ENCODE results near the gene ECSIT. TPM values are rescaled to one million over a fixed set of nuclear protein-coding genes. Genes with fewer than 3 reads are reported as not detected.
A peak's percentile ranks its signal among the peaks of the same experiment; 100 is the strongest.

Gene ECSIT
- total RNA-seq, 1 experiment from 2014 or later = 39.4 TPM

DNA sequence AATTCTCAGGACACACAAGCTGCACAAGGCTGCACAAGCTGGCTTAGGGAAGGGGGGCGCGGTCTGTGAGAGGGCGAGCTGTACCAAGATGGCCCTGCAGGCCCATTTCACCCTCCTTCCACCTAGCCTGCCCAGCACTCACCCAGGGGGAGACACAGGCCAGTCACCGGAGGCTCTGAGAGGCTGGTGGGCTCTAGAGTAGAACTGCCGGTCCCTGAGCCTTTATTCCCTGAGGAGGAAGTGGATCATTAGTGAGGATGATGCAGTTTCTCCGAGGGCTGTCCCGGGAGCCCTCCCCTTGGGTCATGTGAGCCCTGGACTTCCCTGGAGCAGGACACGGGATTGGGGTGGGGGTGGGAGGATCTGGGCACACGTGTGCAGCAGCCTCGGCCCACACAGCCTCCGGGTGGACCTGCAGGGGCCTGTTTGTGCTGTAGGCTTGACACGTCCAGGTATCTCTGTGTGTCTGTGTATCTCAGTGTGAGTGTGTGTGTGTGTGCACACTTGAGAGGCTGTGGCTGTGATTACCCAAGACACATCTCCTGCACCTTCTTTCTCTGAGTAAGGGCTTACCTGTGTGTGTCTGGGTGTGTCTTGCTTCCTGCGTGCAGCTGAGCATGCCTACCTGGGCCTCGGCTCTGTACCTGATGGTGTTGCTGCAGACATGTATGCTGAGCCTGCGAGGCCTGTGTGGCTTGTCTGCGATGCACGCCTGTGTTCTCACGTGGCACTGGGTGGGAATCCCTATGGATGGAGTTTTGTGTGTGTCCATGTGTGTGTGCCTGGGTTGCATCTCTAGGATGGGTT is 48.7 kb upstream of the ECSIT start, which contains the start of gene ACP5:
TSS of gene ACP5 (minus strand) at position 195 of the 807 bp plus-strand sequence. CDS start 328 bp downstream, outside the sequence.
- no peaks in the 10 kb centered on the region for H3K4me1 ChIP-seq (ENCODE audit: control insufficient read depth, insufficient read depth, low read length)
- peak; percentile 46; the same call in 1 of the 2 replicates for ATAC-seq

DNA sequence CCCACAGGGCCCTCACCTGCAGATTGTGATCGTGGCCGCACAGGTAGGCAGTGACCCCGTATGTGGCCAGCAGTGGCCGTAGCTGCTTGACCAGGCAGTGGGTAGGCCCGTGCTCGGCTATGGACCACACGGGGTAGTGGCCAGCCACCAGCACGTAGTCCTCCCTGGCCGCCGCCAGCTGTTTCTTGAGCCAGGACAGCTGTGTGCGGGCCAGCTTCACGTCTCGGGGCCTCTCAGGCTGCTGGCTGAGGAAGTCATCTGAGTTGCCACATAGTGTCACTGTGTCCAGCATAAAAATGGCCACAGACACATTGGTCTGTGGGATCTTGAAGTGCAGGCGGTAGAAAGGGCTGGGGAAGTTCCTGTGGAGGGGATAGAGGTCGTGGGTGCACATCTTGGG is 47.3 kb upstream of the ECSIT start:
- no peaks in the 10 kb centered on the region for H3K27me3 ChIP-seq (ENCODE audit: control insufficient read depth, insufficient read depth, low read length)
- intact Hi-C loops (cut with micrococcal nuclease; ENCODE audit: unreplicated experiment) (no loop called here), in situ Hi-C loops (cut with HindIII; ENCODE audit: low pct_unique_long_range_greater_than_20kb, low sequenced_read_pairs) (no loop called here)
- TF ChIP-seq, protein P1, sequence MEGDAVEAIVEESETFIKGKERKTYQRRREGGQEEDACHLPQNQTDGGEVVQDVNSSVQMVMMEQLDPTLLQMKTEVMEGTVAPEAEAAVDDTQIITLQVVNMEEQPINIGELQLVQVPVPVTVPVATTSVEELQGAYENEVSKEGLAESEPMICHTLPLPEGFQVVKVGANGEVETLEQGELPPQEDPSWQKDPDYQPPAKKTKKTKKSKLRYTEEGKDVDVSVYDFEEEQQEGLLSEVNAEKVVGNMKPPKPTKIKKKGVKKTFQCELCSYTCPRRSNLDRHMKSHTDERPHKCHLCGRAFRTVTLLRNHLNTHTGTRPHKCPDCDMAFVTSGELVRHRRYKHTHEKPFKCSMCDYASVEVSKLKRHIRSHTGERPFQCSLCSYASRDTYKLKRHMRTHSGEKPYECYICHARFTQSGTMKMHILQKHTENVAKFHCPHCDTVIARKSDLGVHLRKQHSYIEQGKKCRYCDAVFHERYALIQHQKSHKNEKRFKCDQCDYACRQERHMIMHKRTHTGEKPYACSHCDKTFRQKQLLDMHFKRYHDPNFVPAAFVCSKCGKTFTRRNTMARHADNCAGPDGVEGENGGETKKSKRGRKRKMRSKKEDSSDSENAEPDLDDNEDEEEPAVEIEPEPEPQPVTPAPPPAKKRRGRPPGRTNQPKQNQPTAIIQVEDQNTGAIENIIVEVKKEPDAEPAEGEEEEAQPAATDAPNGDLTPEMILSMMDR (IDR thresholded peaks at IDR 0.05) = no peak
- TF ChIP-seq TCF7L2 (IDR thresholded peaks at IDR 0.05; ENCODE audit: low read depth, low read length) = no peak
- TF ChIP-seq, protein P2, sequence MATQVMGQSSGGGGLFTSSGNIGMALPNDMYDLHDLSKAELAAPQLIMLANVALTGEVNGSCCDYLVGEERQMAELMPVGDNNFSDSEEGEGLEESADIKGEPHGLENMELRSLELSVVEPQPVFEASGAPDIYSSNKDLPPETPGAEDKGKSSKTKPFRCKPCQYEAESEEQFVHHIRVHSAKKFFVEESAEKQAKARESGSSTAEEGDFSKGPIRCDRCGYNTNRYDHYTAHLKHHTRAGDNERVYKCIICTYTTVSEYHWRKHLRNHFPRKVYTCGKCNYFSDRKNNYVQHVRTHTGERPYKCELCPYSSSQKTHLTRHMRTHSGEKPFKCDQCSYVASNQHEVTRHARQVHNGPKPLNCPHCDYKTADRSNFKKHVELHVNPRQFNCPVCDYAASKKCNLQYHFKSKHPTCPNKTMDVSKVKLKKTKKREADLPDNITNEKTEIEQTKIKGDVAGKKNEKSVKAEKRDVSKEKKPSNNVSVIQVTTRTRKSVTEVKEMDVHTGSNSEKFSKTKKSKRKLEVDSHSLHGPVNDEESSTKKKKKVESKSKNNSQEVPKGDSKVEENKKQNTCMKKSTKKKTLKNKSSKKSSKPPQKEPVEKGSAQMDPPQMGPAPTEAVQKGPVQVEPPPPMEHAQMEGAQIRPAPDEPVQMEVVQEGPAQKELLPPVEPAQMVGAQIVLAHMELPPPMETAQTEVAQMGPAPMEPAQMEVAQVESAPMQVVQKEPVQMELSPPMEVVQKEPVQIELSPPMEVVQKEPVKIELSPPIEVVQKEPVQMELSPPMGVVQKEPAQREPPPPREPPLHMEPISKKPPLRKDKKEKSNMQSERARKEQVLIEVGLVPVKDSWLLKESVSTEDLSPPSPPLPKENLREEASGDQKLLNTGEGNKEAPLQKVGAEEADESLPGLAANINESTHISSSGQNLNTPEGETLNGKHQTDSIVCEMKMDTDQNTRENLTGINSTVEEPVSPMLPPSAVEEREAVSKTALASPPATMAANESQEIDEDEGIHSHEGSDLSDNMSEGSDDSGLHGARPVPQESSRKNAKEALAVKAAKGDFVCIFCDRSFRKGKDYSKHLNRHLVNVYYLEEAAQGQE (IDR thresholded peaks at IDR 0.05; ENCODE audit: insufficient read depth in 1 of 2, low read depth in 2 of 2, low read length in 1 of 2) = no peak
- TF ChIP-seq POLR2AphosphoS5 (IDR thresholded peaks at IDR 0.05; ENCODE audit: low read depth, low read length) = no peak
- no peak for TF ChIP-seq SIN3A (IDR thresholded peaks at IDR 0.05; ENCODE audit: borderline replicate concordance, insufficient read depth, low read depth, low read length)
- DNase-seq (ENCODE audit: low read depth, low spot score) (no peak), ATAC-seq (no peak)
- ChIA-PET CTCF (no interaction called here), POLR2A (interaction anchor here (0.6 to 0.7 kb wide), 2 partner anchors 57 to 135 kb away, joined by 3 read pairs; no protein-coding TSS in a partner anchor)
- H3K4me1 ChIP-seq (ENCODE audit: control insufficient read depth, insufficient read depth, low read length) = no peaks in the 10 kb centered on the region
- BruUV-seq (replicated peaks) = no TSS peak
- no peak overlapping the region for H3K27ac ChIP-seq (ENCODE audit: low read length)
- no peaks in the 10 kb centered on the region for H3K36me3 ChIP-seq (ENCODE audit: control insufficient read depth, insufficient read depth, low read length)
- H3K4me3 ChIP-seq (ENCODE audit: low read depth in 2 of 2, low read length in 2 of 2) = no peak overlapping the region
- H3K9me3 ChIP-seq (ENCODE audit: control insufficient read depth, insufficient read depth, low read depth, low read length) = no peaks in the 10 kb centered on the region

More for the DNA sequence above, 48.7 kb upstream of the ECSIT start, which contains the start of gene ACP5:
- no peak for DNase-seq (ENCODE audit: low read depth, low spot score)
- CTCF ChIA-PET = no interaction called here
- no peaks in the 10 kb centered on the region for H3K27me3 ChIP-seq (ENCODE audit: control insufficient read depth, insufficient read depth, low read length)
- no peaks in the 10 kb centered on the region for H3K36me3 ChIP-seq (ENCODE audit: control insufficient read depth, insufficient read depth, low read length)
- H3K9me3 ChIP-seq (ENCODE audit: control insufficient read depth, insufficient read depth, low read depth, low read length) = no peaks in the 10 kb centered on the region
- in situ Hi-C loops (cut with HindIII; ENCODE audit: low pct_unique_long_range_greater_than_20kb, low sequenced_read_pairs) (no loop called here), intact Hi-C loops (cut with micrococcal nuclease; ENCODE audit: unreplicated experiment) (no loop called here)
- POLR2A ChIA-PET = interaction anchor here (0.5 kb wide), 1 partner anchor 114 kb away, joined by 4 read pairs; no protein-coding TSS in a partner anchor
- BruUV-seq (replicated peaks) = no TSS peak
- no peak within 1 kb of the TSS for H3K27ac ChIP-seq (ENCODE audit: low read length)
- TF ChIP-seq, protein P2 (IDR thresholded peaks at IDR 0.05; ENCODE audit: insufficient read depth in 1 of 2, low read depth in 2 of 2, low read length in 1 of 2) = no peak
- no peak for TF ChIP-seq SIN3A (IDR thresholded peaks at IDR 0.05; ENCODE audit: borderline replicate concordance, insufficient read depth, low read depth, low read length)
- TF ChIP-seq POLR2AphosphoS5 (IDR thresholded peaks at IDR 0.05; ENCODE audit: low read depth, low read length) = no peak
- TF ChIP-seq, protein P1 (IDR thresholded peaks at IDR 0.05) = no peak
- TF ChIP-seq TCF7L2 (IDR thresholded peaks at IDR 0.05; ENCODE audit: low read depth, low read length) = no peak
- H3K4me3 ChIP-seq (ENCODE audit: low read depth in 2 of 2, low read length in 2 of 2) = no peak within 1 kb of the TSS
